Inflammatory macrophage treated with lipopolysaccharide for 4 hours (primary cell): Measurements from ENCODE around the gene NUP133.
"Not testable (repeated sequence)": the region's sequence is repeated elsewhere in the genome, so short reads cannot be mapped to it uniquely, and the experiment has no call there.

ENCODE experiments used
- DNase-seq: peaks from one replicate; pipeline ENCODE4 v3.0.0-alpha.2; 2020

The NUP133 gene

DNA sequence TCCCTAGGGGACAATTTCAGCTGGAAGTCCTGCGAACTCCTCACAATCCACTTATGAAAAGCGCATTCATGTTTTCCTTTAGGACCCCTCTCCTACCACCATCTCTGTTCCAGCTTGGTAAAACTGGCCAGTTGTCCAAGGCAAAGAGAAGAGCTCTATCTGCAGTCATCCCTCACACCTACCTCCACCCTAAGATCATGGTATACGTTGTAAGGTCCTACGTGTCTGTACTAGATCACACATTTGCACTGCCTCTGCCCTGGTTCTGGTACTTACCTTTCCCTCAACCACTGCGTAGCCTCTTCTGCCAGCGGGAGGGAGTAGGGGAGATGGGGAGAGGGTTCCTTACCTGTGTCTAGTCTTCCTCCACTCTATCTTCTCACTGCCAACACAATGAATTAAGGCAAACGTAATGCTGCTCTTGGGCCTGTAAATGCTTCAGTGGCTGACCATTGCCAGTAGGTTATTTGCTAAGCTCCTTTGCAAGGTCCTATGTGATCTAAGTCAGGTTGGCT is 739 bp upstream of the NUP133 start:
- DNase-seq = no peak

DNA sequence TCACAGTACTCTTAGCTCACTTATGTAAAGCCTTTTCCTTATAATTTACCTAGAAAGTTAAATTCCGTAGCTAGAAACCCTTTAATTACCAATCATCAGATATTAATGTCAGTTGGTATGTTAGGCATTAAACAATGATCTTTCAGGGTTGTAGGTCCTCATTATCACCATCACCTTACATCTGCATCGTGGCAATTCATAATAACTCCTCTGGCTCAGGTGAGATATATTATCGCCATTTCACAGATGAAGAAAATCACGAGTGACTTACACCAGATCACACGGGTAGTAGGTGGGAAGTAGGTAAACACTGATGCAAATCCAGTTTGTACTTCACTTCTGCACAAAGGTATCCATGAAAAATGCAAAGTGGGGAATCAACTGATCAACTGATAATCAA is 639 bp downstream of the NUP133 start:
- no peak for DNase-seq

- no peak for DNase-seq
Observed at GRCh38 chr1:229506633-229507032, 1.5 kb downstream of the NUP133 start.

- DNase-seq = no peak
Observed at GRCh38 chr1:229495782-229496181, 12.4 kb downstream of the NUP133 start.

- DNase-seq = no peak
Observed at GRCh38 chr1:229487181-229487580, 21.0 kb downstream of the NUP133 start.

DNA sequence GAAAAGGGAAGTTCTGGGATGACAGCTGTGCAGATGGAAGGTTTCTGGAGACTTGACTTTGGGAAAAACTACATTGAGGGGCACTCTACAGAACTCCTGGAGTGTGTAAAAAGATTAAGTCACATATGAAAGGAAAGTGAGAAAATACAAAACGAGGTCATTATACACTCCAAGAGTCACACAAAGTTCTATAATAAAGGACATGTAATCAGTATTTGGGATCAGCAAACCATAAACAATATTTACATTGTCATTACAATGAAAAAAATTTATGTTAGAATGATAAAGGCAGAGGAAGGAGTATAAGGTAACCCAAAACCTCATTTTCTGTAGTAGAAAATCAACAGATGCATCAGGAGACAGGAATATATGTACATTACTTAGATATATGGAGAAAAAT is 22.8 kb downstream of the NUP133 start:
- DNase-seq = no peak

- no peak for DNase-seq
Observed at GRCh38 chr1:229482511-229482910, 25.6 kb downstream of the NUP133 start.

GRCh38 chr1:229480495-229480894 is 27.6 kb downstream of the NUP133 start:
- no peak for DNase-seq

DNA sequence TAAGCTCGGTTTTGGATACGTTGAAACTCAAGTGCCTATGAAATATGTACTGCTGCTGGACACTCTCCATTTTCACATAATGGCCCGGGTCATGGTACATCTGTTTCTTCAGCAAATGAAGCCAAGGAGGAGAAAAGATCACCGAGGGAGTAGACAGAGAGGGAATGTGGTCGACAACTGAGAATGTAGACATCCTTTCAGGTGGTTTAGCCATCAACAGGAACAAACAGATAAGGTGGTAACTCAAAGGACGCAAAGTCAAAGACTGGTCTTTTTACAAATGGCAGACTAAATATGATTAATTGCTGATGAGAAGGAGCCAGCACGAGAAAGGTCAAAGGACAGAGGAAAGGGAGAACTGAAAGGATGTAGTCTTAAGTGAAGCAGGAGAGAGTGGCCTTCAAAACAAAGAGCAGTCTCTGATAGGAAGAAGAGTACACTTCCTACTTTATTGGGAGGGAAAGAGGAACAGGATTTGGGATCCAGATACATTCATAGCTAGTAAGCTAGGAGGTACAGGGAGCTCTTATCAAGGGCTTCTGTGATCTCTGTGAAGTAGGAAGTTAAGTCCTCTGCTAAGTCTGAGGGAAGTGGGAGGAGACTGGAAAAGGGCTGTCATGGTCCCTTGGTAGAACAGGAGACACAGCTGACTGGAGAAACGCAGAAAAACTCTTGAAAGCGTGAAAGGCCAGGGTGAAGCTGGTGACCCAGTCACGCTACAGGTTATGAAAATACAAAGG is 28.3 kb downstream of the NUP133 start:
- peak; percentile 15 for DNase-seq

GRCh38 chr1:229478852-229479251 is 29.3 kb downstream of the NUP133 start:
- DNase-seq = no peak

DNA sequence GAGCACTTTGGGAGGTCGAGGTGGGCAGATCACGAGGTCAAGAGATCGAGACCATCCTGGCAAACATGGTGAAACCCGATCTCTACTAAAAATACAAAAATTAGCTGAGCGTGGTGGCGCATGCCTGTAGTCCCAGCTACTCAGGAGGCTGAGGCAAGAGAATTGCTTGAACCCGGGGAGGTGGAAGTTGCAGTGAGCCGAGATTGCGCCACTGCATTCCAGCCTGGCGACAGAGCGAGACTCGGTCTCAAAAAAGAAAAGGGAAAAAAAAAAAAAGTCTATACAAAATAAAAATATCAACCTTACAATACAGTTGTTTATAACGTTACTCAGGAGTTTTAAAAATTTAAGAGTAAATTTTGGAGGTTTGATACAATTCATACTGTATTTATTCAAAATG is 32.3 kb downstream of the NUP133 start:
- DNase-seq = not testable (repeated sequence)

DNA sequence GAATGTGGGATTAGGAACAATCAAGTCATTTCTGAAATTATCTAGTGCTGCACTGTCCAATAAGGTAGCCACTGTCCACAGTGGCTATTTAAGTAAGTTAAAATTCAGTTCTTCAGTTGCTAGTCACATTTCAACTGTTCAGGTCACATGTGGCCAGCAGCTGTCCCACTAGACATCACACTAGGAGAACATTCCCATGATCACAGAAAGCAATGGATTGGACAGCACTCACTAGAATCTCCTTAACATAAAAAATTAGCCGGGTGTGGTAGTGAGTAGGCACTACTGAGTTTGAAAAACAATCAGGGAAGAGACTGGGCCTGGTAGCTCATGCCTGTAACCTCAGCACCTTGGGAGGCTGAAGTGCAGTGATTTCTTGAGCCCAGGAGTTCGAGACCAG is 33.6 kb downstream of the NUP133 start:
- no peak for DNase-seq

GRCh38 chr1:229471175-229471574 is 37.0 kb downstream of the NUP133 start:
- DNase-seq = no peak

- DNase-seq = no peak
Observed at GRCh38 chr1:229470406-229471043, 37.6 kb downstream of the NUP133 start.

DNA sequence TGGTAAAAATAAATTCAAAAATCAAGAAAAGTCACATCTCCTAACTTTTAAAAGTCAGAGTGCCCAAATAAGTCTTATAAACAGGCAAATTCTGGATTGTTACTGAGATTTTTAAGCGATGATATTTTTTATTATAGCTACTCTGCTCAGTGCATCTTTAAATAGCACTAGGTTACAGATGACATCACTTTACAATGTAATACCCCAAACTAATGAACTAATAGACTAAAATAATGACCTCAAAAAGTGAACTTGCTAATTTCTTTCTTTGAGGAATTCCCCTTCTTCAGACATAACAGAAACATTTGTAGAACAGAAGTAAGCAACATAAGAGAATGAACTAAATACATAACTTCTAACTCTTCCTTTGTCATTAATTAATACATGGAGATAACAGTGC is 41.3 kb downstream of the NUP133 start:
- no peak for DNase-seq

- no peak for DNase-seq
Observed at GRCh38 chr1:229464672-229465071, 43.5 kb downstream of the NUP133 start.

GRCh38 chr1:229461032-229461668 is 47.0 kb downstream of the NUP133 start:
- no peak for DNase-seq

DNA sequence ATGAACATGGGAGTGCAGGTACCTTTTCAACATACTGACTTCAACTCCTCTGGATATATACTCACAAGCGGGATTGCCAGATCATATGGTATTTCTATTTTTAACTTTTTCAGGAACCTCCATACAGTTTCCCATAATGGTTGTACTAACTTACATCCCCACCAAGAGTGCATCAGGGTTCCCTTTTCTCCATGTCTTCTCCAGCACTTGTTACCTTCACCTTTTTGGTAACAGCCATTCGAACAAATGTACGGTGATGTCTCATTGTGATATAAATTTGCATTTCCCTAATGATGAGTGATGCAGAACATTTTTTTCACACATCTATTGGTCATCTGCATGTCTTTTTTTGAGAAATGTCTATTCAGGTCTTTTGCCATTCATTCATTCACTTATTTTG is 48.3 kb downstream of the NUP133 start:
- no peak for DNase-seq

DNA sequence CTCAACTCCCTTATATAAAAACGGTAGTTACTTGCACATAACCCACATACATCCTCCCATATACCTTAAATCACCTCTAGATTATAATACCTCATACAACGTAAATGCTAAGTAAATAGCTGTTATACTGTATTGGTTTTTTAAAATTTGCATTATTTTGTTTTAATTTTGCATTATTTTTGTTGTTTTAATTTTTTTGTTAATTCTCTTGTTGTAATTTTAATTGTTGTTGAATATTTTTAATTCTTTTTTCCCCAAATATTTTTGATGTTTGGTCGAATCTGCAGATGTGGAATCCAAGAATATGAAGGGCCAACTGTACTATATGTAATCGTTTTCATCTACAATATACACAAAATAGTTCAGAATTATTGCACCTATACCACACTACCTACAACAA is 50.7 kb downstream of the NUP133 start:
- no peak for DNase-seq

- DNase-seq = no peak
Observed at GRCh38 chr1:229456016-229456415, 52.1 kb downstream of the NUP133 start.

- DNase-seq = no peak
Observed at GRCh38 chr1:229454056-229454455, 54.1 kb downstream of the NUP133 start.

- peak; percentile 8 for DNase-seq
Observed at GRCh38 chr1:229452956-229453801, 55.0 kb downstream of the NUP133 start.

DNA sequence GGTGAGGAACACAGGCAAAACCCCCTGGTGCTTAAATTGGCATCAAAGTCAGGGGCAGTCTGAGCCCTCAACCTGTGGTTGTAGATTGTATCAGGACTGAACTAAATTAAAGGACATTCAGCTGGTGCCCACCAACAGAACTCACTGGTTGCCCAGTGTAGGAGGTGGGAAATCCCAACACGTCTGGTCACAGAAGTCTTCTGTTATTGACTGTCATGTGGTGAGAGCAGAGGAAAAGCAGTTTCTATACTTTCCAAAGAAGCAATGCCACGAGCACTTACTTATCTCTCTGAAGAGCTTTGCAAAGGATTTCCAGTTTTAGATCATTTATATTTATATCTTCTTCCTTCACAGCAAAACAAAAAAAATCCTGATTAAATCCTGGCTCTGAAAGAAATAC is 59.3 kb downstream of the NUP133 start:
- no peak for DNase-seq
